ENCODE results near the gene ZNF100. TPM values are rescaled to one million over a fixed set of nuclear protein-coding genes. Genes with fewer than 3 reads are reported as not detected.
"Not testable (repeated sequence)": the region's sequence is repeated elsewhere in the genome, so short reads cannot be mapped to it uniquely, and the experiment has no call there.

The ZNF100 gene
- total RNA-seq: 10 to 100 TPM in 1 of 2 donors, 1 to 10 TPM in 1; 9.7 to 16.0 TPM

GRCh38 chr19:21767065-21767800 lies at the start of gene ZNF100:
Gene ZNF100, minus strand, starts transcription at chr19:21767579. Its CDS starts 150 bp downstream, at chr19:21767429.
- peak within 1 kb of the TSS; percentile 89 to 90 for H3K9ac ChIP-seq (ENCODE audit: low read depth in 2 of 2, low read length in 2 of 2)
- H3K4me1 ChIP-seq: no peaks in the 10 kb centered on the region
- peak within 1 kb of the TSS; percentile 68 for H3K4me3 ChIP-seq
- H3K36me3 ChIP-seq: no peaks in the 10 kb centered on the region
- TF ChIP-seq, protein P1, sequence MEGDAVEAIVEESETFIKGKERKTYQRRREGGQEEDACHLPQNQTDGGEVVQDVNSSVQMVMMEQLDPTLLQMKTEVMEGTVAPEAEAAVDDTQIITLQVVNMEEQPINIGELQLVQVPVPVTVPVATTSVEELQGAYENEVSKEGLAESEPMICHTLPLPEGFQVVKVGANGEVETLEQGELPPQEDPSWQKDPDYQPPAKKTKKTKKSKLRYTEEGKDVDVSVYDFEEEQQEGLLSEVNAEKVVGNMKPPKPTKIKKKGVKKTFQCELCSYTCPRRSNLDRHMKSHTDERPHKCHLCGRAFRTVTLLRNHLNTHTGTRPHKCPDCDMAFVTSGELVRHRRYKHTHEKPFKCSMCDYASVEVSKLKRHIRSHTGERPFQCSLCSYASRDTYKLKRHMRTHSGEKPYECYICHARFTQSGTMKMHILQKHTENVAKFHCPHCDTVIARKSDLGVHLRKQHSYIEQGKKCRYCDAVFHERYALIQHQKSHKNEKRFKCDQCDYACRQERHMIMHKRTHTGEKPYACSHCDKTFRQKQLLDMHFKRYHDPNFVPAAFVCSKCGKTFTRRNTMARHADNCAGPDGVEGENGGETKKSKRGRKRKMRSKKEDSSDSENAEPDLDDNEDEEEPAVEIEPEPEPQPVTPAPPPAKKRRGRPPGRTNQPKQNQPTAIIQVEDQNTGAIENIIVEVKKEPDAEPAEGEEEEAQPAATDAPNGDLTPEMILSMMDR (IDR thresholded peaks at IDR 0.05): no peak
- intact Hi-C loops (cut with DNase I): loop anchor here (5.0 kb wide), 1 partner anchor 70 kb away; the partner anchor contains the start of gene ZNF43
- H3K27me3 ChIP-seq: no peaks in the 10 kb centered on the region
- peak within 1 kb of the TSS; percentile 78 for H3K27ac ChIP-seq
- H3K9me3 ChIP-seq: no peaks in the 10 kb centered on the region
- peak; percentile 94 for DNase-seq

GRCh38 chr19:21812448-21812847 lies 45.1 kb upstream of the ZNF100 start:
- Histone ChIP-seq H3K9ac (ENCODE audit: low read depth in 2 of 2, low read length in 2 of 2) (no peak overlapping the region), H3K27me3 (no peaks in the 10 kb centered on the region), H3K36me3 (peaks cover 20% of the 10 kb centered on the region), H3K4me3 (no peak overlapping the region), H3K9me3 (peaks cover 15% of the 10 kb centered on the region), H3K4me1 (no peaks in the 10 kb centered on the region), H3K27ac (no peak overlapping the region)
- no peak for DNase-seq
- TF ChIP-seq, protein P1 (IDR thresholded peaks at IDR 0.05): no peak
- intact Hi-C loops (cut with DNase I): no loop called here

DNA sequence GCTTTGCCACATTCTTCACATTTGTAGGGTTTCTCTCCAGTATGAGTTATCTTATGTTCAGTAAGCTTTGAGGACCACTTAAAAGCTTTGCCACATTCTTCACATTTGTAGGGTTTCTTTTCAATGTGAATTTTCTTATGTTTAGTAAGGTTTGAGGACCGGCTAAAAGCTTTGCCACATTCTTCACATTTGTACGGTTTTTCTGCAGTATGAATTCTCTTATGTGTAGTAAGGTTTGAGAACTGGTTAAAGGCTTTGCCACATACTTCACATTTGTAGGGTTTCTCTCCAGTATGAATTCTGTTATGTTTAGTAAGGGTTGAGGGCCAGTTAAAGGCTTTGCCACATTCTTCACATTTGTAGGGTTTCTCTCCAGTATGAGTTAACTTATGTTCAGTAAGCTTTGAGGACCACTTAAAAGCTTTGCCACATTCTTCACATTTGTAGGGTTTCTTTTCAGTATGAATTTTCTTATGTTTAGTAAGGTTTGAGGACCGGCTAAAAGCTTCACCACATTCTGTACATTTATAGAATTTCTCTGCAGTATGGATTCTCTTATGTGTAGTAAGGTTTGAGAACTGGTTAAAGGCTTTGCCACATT lies 41.1 kb upstream of the ZNF100 start:
- Histone ChIP-seq H3K9me3 (peaks cover 26% of the 10 kb centered on the region), H3K36me3 (peaks cover 14% of the 10 kb centered on the region)
- H3K4me1 ChIP-seq; H3K27ac ChIP-seq; intact Hi-C loops (cut with DNase I); DNase-seq; H3K9ac ChIP-seq (ENCODE audit: low read depth in 2 of 2, low read length in 2 of 2); H3K27me3 ChIP-seq; H3K4me3 ChIP-seq: not testable (repeated sequence)

DNA sequence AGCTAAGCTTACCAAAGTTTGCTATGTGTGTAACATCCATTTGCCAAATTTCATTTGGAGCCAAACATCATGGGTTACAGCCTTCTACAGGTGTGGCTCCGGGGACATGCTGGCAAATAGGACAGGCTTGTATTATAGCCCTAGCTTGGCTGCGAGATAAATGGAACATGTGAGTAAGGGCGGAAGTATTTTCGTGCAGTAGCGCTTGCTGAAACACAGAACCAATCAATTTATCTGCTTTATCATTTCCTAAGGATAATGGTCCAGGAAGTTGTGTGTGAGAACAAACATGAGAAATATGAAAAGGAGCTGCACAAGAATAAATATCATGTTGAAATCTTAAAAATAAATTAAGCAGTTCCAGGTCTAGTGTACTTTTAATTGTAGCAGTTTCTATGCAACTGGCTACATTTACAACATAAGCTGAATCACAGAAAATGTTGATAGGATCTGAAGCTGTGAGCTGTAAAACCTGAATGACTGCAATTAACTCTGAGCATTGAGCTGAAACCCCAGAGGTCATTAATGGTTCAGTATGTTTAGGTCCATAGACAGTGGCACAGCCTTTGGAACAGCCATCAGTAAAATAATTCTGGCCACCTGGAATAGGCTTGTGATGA lies 22.2 kb upstream of the ZNF100 start:
- Histone ChIP-seq H3K36me3 (no peaks in the 10 kb centered on the region), H3K4me1 (no peaks in the 10 kb centered on the region), H3K9ac (ENCODE audit: low read depth in 2 of 2, low read length in 2 of 2) (no peak overlapping the region), H3K27ac (no peak overlapping the region), H3K4me3 (no peak overlapping the region), H3K9me3 (no peaks in the 10 kb centered on the region), H3K27me3 (no peaks in the 10 kb centered on the region)
- no peak for DNase-seq
- TF ChIP-seq, protein P1 (IDR thresholded peaks at IDR 0.05): no peak
- intact Hi-C loops (cut with DNase I): no loop called here

GRCh38 chr19:21786936-21787335 lies 19.6 kb upstream of the ZNF100 start:
- H3K9ac ChIP-seq (ENCODE audit: low read depth in 2 of 2, low read length in 2 of 2): no peak overlapping the region
- no peak overlapping the region for H3K4me3 ChIP-seq
- H3K27ac ChIP-seq: no peak overlapping the region
- H3K4me1 ChIP-seq: no peaks in the 10 kb centered on the region
- TF ChIP-seq, protein P1 (IDR thresholded peaks at IDR 0.05): no peak
- H3K36me3 ChIP-seq: no peaks in the 10 kb centered on the region
- no peaks in the 10 kb centered on the region for H3K27me3 ChIP-seq
- DNase-seq: no peak
- no peaks in the 10 kb centered on the region for H3K9me3 ChIP-seq
- intact Hi-C loops (cut with DNase I): no loop called here

GRCh38 chr19:21775792-21776191 lies 8.4 kb upstream of the ZNF100 start:
- H3K27me3 ChIP-seq; H3K4me3 ChIP-seq; H3K4me1 ChIP-seq; H3K27ac ChIP-seq; H3K36me3 ChIP-seq; H3K9ac ChIP-seq (ENCODE audit: low read depth in 2 of 2, low read length in 2 of 2); H3K9me3 ChIP-seq; DNase-seq; intact Hi-C loops (cut with DNase I): not testable (repeated sequence)

DNA sequence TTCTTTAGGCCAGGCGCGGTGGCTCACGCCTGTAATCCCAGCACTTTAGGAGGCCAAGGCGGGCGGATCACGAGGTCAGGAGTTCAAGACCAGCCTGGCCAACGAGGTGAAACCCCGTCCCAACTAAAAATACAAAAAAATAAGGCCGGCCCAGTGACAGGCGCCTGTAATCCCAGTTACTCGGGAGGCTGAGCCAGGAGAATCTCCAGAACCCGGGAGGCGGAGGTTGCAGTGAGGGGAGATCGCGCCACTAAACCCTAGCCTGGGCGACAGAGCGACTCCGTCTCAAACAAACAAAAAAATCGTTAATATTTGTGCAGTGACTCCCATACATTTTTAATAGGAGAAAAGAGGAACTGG lies 694 bp downstream of the ZNF100 start:
- H3K9me3 ChIP-seq, DNase-seq, H3K36me3 ChIP-seq, H3K27me3 ChIP-seq, H3K4me1 ChIP-seq: not testable (repeated sequence)
- Histone ChIP-seq H3K9ac (ENCODE audit: low read depth in 2 of 2, low read length in 2 of 2) (peak overlapping the region; percentile 89 to 90), H3K4me3 (peak overlapping the region; percentile 68), H3K27ac (peak overlapping the region; percentile 78)
- intact Hi-C loops (cut with DNase I): loop anchor here (5.0 kb wide), 1 partner anchor 71 kb away; the partner anchor contains the start of gene ZNF43
